ENCODE measurements around the gene SOHLH1.

DNA sequence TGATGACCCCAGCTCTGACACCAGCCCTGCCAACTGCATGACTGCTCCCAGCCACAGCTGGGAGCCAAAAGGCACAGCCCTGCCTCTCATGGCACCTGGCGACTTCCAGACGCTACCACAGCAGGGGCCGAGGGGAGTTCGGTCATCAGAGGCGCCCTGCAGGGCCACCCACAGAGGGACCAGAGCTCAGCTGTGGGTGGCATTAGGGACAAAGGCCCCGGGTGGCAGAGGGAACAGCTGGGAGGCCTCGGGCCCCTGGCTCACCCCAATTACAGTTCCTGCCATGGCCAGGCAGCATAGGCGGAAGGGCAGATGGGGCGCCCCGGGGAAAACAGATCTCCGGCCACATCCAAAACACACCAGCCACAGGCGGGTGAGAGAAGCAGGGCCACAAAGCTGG is 3.6 kb downstream of the SOHLH1 start:
- TF ChIP-seq, protein P1, sequence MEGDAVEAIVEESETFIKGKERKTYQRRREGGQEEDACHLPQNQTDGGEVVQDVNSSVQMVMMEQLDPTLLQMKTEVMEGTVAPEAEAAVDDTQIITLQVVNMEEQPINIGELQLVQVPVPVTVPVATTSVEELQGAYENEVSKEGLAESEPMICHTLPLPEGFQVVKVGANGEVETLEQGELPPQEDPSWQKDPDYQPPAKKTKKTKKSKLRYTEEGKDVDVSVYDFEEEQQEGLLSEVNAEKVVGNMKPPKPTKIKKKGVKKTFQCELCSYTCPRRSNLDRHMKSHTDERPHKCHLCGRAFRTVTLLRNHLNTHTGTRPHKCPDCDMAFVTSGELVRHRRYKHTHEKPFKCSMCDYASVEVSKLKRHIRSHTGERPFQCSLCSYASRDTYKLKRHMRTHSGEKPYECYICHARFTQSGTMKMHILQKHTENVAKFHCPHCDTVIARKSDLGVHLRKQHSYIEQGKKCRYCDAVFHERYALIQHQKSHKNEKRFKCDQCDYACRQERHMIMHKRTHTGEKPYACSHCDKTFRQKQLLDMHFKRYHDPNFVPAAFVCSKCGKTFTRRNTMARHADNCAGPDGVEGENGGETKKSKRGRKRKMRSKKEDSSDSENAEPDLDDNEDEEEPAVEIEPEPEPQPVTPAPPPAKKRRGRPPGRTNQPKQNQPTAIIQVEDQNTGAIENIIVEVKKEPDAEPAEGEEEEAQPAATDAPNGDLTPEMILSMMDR (IDR thresholded peaks at IDR 0.05): no peak
- no peak for TF ChIP-seq EP300 (IDR thresholded peaks at IDR 0.05)

Measured in upper lobe of left lung (tissue), 4 donors.